HL-60/S4 treated with phorbol 12-myristate 13-acetate at 8.2 ng/mL for 4 days and 3 days (cell line): Measurements from ENCODE around the gene TSSK3.

ENCODE experiments used
- in situ Hi-C: fragments of 300-500 bp; cut with MboI; formaldehyde crosslinking; loops from 2 replicates; pipeline ENCODE4 v1.15.0; 2022; ENCODE audit warnings: low sequenced_read_pairs

Gene TSSK3

DNA sequence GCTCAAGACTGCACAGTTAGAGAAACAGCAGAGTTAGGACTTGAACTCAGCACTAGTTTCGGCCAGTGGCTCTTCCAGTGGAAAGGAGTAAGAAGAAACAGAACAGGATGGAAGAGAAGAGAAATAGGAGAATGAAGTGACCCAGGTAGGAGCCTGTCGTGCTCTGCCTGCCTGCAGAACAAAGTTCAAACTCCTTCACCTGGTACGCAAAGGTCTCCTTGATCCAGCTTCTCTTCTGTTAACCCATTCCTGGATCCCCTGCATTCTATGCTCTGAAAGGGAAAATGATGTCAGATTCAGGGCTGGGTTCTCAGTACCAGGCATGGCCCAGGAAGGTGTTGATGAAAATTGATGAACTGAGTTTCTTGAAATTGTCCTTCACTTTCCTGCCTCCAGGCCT is 3.9 kb upstream of the TSSK3 start:
- in situ Hi-C loops, result loop anchor here (25.0 kb wide), 1 partner anchor 146 kb away; the partner anchor contains the start of genes CCDC28B, DCDC2B, EIF3I and IQCC

DNA sequence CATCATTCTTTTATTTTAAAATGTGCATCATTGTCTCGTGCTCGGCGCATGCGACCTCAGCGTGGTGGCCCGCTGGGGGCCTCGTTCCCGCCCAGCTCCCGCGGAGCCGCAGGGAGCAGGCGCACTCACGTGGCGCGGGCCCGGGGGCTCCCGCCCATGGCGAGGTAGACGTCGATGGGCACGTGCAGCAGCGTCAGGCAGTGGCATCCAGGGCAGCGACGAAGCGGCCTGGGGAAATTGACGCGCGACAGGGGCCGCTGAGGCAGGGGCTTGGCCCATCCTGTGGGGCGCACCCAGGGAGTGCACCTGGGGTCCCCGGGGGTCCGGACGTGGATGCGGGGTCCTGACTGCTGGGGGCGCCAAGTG is 1.0 kb upstream of the TSSK3 start:
- in situ Hi-C loops, result loop anchor here (25.0 kb wide), 1 partner anchor 149 kb away; the partner anchor contains the start of genes CCDC28B, DCDC2B, EIF3I and IQCC

DNA sequence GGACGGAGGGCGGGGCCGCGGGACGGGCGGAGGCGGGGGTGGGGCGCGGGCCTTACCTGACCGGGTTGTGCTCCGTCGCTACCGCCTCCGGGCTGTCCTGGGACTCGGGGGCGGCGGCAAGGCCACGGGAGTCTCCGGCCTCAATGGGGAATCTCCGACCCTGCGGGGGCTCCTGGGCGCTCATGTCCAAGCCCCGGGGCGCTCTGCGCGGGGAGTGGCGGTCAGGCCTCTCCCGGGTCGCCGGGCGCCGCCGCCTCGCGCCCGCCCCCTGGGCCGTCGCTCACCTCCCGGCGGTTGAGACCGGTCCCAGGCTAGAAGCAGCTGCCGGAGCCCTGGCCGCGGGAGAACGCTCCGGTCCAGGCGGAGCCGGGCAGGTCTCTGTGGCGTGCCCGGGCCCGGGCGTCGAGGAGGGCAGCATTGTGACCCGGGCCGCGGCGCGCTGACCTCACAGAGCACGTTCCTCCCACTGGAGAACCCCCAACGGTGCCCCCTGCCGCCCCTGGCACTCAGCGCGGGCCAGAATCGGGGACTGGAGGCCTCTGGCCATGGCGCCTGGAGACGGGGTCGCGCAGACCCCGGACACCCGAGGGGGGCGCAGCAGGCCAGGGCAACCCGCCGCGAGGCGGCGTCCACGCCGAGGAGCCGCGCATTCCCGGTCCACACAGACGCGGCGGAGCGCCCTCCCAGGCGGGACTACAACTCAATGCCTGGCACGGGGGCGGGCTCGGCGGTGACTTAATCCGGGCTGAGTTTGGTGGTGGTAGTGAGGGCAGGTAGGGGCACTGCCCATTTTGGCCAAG is 465 bp upstream of the TSSK3 start:
- in situ Hi-C loops, result loop anchor here (25.0 kb wide), 1 partner anchor 150 kb away; the partner anchor contains the start of genes CCDC28B, DCDC2B, EIF3I and IQCC

DNA sequence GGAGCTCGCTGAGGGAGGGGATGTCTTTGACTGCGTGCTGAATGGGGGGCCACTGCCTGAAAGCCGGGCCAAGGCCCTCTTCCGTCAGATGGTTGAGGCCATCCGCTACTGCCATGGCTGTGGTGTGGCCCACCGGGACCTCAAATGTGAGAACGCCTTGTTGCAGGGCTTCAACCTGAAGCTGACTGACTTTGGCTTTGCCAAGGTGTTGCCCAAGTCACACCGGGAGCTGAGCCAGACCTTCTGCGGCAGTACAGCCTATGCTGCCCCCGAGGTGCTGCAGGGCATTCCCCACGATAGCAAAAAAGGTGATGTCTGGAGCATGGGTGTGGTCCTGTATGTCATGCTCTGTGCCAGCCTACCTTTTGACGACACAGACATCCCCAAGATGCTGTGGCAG is 1.4 kb downstream of the TSSK3 start:
- in situ Hi-C loops, result loop anchor here (25.0 kb wide), 1 partner anchor 151 kb away; the partner anchor contains the start of genes CCDC28B, DCDC2B, EIF3I and IQCC

DNA sequence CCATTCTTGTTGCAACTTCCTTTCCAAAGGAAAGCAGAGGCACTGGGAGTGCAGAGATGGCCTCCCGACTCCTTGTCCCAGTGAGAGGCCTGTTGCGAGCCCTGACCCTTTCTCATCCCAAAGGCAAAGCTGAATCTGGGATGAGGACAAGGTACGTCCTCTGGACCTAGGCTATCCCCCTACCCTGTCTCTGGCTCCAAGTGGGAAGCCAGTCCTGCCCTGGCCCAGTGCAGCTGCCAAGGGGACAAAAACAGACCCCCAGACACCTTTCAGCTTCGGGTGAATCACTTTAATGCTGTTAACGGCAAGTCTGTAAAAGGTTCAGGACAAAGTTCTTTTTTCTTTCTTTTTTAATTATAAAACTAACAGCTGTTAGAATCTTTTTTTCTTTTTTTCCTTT is 2.5 kb downstream of the TSSK3 start:
- in situ Hi-C loops, result loop anchor here (25.0 kb wide), 1 partner anchor 153 kb away; the partner anchor contains the start of genes CCDC28B, DCDC2B, EIF3I and IQCC

DNA sequence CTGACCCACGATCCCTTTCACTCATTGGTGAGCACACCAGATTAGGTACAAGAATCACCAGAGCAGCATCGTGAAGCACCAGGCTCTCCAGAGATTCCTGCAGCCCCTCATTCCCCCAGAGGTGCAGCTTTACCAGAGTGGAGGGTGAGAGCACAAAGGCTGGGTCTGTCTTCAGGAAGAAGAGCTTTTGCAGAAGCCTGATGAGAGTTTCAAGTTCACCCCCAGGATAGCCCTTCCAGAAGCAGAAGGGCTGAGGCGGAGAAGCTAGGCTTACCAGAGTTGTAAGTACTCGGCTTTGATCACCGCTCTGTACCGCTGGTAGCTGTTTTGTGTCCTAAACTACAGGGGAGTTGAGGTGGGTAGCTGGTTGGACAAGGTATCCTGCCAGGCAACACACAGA is 3.1 kb downstream of the TSSK3 start:
- in situ Hi-C loops, result loop anchor here (25.0 kb wide), 1 partner anchor 153 kb away; the partner anchor contains the start of genes CCDC28B, DCDC2B, EIF3I and IQCC

DNA sequence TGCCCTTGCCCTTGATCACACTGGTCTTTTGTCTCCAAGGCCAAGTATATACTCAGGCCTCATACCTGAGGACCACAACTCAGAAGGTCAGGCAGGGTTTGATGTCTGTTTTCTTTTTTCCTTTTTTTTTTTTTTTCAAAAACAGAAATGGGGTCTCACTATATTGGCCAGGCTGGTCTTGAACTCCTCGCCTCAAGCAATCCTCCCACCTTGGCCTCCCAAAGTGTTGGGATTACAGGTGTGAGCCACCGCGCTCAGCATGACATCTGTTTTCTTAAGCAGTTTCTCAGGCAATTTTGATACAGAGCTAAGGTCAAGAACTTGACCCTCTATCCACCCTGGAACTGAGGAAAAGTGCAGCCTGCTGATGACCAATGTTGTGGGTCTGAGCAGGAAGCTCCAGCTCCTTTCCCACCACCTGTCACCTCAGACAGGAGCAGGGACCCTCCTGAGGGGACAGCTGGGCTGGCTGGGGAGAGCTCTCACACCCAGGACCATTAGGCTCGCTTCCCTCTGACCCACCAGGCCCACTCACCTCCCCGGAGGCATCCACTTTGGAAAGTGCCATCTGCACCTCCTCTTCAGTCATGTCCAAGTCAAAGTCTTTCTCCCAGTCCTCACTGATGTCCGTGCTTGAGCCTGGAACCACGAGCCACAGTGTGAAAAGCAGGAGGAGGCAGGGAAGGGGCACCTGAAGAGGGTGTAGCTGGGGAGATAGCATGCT is 5.7 kb downstream of the TSSK3 start:
- in situ Hi-C loops, result loop anchor here (25.0 kb wide), 1 partner anchor 156 kb away; the partner anchor contains the start of genes CCDC28B, DCDC2B, EIF3I and IQCC

DNA sequence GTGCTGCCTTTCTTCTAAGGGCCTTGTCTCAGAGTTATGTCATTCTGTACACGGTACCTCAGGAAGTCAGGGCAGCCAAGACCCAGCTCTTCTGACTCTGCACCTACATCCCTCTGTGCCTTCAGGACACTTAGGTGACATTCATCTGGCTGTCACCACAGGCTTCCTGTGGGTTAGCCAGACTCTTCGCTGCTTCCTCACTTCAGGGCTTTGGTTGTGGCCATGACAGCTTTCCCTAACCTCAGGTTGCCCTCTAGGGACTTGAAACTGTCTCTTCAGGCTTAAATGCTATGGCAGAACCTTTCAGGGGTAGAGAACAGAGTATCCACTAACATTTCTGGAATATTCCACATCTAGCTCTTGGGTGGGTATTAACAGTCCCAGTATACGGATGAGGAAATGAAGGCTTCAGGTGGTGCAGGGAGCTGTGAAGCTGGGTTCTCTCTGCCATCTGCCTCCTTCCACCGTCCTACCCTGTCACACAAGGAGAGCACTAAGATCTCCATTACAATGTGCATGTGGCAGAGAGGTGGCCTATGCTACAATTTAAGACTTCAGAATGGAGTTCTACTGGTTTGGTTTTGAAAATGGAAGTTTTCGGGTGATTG is 9.9 kb downstream of the TSSK3 start:
- in situ Hi-C loops, result loop anchor here (25.0 kb wide), 1 partner anchor 160 kb away; the partner anchor contains the start of genes CCDC28B, DCDC2B, EIF3I and IQCC

DNA sequence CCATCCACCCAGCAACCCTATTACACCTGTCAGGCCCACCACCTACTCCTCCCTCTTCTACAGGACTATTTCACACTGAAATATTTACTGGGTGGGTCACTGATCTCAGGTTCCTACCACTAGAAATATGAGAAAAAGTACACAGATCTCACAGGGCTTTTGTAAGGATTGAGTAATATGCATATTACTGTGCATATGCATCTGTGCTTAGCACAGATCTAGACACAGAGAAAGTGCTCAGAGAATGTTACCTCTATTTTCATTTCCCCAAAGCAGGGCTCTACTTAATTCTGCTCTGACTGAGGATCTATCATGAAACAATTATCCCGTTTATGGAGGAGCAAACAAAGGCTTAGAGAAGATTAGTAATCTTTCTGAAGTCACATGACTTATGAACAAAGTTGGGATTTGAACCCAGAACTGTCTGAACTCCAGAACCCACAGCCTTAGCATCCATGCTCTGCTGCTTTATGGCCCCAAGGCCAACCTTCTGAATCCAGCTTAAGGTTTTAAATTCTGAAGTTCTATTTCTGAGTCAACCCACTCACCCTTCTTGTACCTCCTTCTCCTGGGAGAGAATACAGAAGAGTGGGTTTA is 11.8 kb downstream of the TSSK3 start:
- in situ Hi-C loops, result loop anchor here (25.0 kb wide), 1 partner anchor 162 kb away; the partner anchor contains the start of genes CCDC28B, DCDC2B, EIF3I and IQCC

DNA sequence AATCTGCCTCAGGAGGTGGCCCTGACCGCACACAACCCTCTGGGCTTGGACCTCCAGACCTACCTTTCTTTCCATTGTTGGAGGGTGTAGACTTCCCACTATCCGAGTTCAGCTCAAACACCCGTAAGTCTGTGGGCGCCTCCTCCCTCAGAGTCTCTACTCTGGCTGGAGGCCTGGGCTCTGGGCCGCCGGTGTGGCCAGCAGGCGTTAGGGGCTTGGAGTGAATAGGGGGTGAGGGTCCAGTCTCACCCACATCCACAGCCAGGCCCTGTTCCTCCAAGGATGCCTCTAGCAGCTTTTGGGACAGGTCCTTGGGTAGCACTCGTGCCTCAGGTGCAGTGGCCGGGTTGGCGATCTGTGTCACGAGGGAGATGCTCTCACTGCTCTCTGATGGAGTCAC is 13.9 kb downstream of the TSSK3 start:
- in situ Hi-C loops, result no loop called here

DNA sequence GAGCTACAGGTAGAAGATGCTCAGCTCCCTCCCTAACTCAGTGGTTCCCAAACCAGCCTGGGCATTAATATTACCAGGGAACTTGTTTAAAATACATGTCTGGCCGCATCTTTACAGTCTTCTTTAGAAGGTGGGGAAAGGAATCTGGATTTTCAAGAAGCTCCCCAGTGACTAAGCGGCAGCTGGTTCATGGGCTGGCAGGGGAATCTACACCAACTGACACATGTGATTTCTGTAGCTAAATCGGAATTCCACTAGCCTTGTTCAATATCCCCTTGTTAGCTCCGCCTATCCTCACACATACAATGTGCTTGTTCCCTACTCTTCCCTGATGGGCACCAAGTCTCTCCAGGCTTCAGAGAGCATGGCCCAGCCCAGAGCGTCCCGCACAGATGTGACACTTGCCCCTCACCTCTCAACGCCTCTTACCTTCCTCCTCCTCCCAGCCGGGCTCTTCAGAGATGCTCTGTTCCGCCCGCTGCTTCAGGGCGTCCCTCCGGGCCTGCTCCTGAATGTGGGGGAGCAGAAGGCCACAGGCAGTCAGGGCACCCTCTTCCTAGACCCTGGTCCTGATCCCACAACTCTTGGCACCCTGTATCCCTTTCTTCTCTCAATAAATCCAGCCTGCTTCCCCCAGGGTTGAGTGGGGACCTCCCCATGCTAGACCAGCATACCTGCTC is 15.3 kb downstream of the TSSK3 start:
- in situ Hi-C loops, result no loop called here

DNA sequence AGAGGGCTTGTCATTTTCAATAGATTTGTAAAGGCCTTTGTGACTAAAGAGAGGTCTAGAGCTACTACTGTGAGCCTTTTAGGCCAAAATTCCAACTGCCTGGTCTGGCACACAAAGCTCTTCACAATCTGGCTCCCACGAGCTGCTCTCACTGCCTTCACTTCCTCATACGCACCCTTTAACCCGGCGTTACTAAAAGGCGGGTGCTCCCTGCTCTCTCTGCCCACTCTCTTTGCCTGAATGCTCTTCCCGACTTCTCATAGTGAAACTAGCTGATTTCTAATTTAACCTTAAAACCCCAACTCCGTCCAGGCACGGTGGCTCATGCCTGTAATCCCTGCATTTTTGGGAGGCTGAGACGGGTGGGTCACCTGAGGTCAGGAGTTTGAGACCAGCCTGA is 17.7 kb downstream of the TSSK3 start:
- in situ Hi-C loops, result no loop called here

DNA sequence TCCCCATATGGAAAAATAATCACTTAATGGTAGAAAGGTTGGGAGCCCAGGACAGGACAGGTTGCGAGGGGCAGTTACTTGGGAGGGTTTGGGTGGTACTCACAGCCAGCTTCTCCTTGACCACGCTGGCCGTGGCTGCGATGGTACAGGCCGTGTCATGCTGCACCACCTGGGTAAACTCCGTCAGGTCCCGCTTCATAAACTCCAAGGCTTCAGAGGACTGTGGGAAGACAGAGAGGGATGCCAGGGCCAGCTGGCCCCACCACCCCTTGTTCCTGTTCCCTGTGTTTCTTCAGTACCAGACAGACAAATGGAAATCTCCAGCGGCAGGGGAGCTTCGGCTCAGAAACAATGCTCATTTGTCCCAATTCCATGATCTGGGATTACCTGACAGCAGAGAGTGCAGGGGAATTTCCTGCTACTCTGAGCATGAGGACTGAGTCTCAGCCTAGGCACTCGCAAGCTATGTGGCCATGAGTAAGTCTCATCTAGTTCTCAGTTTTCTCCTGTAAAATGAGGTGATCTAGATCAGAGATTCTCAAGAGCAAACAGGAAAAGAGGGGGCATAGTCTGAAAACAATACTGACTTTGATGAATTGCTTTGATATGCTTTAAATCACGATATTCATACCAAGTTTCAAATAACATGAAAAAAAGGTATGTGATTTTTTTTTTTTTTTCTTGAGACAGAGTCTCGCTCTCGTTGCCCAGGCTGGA is 24.5 kb downstream of the TSSK3 start:
- in situ Hi-C loops, result no loop called here

DNA sequence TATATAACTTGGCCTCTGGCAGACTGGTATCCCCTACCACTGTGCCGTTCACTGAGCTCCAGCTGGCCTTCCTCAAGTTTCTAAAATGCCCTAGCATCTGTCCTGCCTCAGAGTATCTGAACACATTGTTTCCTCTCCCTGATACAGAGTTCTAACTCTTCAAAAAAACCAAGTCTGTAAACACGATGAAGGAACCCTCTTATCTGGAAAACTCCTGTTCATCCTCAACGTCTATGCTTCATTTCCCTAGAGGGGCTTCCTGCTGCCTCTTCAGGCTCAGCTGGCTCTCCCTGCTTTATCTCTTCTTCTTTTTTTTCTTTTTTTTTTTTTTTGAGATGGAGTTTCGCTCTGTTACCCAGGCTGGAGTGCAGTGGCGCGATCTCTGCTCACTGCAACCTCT is 26.3 kb downstream of the TSSK3 start:
- in situ Hi-C loops, result no loop called here

DNA sequence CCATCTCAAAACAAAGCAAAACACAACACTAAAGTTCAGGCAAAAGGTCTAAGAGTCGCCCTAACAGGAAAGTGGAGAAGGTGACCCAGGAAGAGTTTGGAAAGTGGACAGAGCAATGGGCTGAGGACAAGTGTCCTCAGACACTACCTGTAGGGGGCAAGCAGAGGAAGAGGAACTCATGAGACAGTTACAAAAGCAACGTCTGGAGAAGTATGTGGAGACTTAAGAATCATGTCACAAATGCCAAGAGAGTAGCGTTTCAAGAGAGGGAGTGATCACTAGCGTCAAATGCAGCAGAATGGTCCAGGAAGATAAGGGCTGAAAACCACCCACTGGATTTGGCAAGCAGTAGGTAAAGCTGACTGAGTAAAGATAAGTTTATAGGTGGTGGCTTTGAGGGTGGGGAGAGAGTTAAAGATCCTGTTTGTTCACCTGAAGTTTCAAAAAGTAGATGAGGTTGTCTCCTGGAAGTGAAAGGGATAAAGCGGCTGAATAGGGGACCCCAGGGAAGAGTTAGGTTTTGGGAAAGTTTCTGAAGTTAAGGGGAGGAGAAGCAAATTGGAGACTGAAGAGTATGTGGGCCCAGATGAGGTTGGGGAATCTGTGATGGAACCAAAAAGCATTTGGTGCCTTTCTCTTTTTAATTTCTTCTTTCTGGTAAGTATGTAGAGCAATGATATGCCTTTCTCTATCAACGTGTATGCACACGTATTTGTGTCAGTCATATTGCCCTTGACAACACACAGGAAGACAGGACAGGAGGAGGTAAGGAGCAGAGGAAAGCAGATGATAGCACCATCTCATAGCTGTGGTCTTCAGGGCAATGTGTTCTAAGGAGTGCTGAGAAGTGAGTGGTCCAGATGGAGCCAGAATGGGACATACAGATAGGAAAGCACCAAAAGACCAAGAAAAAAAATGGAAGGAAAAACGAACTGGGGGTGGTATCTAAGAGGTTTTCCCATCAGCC is 28.8 kb downstream of the TSSK3 start:
- in situ Hi-C loops, result no loop called here

DNA sequence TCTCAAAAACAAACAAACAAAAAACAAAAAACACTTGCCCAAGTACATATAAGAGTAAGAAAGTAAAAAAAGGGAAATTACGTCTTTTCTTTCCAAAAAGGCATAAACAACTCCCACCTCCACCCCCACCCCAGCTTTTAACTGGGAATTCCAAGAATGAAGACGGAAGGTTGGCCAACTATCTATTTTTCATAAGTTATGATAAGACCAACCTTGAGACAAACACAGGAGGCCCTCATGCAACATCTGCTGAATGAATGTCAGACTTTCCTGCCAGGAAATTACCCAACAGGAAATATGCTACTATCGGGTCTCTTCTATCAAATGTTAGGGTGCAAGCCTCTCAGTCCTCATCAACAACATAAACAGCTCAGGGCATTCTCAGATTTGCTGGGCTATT is 30.0 kb downstream of the TSSK3 start:
- in situ Hi-C loops, result no loop called here

DNA sequence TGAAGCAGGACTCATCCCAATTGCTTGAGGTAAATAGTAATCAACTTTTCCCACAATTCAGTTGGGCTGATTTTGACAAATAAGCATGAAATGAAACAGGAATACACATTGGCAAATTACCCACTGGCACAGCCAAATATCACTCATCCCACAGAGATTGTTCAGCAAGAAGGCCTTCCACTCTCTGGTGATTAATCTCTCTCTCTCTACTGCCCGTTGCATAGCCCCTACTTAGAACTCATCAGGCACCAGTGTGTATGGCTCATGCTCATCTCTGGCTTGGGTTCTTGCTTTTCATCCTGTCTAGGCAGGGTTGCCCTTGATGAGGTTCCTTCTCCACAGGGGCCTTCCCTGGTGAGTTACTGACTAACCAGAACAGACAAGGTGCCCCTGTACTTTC is 30.8 kb downstream of the TSSK3 start:
- in situ Hi-C loops, result no loop called here

DNA sequence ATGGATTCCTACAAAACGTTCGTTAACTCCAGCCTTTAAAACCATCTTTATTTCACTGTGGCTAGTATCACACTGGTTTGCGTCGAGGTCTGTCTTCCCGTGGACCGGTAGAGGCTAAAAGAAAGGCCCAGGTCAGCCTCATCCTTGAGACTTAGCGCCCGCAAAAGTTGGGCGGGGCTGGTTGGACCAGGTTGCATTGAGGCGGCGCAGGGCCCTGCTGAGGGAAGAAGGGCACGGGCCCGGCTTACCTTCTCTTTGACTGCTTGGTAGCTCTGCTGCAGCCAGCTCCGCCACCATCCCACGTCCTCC is 31.4 kb downstream of the TSSK3 start:
- in situ Hi-C loops, result no loop called here
